Stimulated activated CD8-positive, alpha-beta memory T cell treated with anti-CD3 and anti-CD28 coated beads, Interleukin-7, amount 100 ng/mL, for 4 hours (primary cell): Measurements from ENCODE around the gene TRABD.
A peak's percentile ranks its signal among the peaks of the same experiment; 100 is the strongest.

Experiments used
- DNase-seq, 2 donors: peaks; one replicate each; pipeline ENCODE4 v3.0.0-alpha.2; 2020; ENCODE audit warnings: low read depth in 2 of 2

Gene TRABD

DNA sequence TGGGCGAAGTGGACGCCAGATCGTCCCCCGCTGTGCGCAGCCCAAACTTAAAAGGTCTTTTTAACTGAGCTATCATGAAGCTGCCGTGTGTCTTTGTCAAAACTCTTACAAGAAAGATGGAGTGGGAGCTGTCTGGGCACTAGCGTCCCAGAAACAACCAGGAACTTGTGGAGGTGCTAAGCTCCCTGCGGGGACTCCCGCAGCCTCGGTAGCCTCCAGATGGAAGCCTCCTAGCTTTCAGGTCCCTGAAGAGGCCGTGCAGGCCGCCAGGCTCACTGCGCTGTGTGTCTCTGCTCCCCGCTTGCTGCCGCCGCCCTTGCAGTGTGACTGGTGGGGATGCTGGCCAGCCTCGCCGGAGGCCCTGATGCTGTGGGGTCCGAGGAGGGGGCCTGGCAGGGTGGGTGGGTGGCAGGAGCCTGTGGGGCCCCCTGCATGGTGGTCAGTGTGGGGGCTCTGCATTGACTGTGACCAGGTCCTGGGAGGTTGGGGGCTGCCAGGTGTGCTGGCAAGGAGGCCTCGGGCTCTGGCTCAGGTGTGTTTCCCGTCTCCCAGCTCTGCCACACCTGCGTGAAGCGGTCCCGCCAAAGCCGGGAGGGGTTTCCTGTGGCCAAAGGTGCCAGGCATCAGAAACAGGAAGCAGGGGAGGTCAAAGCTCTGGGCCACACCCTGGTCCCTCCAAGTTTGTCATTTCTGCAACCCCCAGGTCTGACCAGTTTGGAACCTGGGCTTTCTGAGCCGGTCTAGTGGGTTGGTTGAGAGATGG is 1.2 kb downstream of the TRABD start:
- DNase-seq: no peak

DNA sequence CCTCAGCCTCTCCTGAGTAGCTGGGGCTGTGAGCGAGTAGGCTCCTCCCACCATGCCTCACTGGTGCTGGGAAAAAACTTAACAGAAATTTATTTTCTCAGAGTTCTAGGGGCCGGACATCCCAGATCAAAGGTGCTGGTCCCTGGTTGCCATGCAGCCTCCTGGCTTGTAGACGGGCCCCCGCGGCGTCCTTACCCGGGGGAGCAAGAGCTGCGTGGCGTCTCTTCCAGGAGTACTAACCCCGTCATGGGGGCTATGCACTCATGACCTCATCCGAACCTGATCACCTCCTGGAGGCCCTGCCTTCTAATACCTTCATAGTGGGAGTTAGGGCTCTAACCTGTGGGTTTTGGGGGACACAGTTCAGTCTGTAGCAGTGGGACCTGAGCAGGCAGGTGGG is 2.6 kb downstream of the TRABD start:
- no peak for DNase-seq

- no peak for DNase-seq
These were observed 3.6 kb downstream of the TRABD start for GRCh38 chr22:50189184-50189848.

DNA sequence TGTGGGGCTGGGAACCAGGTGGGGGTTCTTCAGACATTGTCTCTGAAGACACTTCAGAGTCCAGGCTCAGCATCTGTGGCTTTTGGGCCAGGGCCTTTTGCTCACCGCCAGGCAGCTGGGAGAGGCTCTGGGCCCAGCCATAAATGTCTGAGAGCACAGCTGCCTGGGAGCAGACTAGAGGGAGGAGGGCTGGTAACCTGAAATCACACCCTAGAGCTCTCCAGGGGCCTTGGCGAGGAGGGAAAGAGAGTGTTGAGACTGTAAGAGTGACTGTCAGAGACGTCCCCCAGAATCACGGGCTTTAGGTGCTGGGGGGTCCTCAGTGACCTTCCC is 4.1 kb downstream of the TRABD start:
- DNase-seq: no peak

- peak; percentile 44 to 75 for DNase-seq
These were observed 4.6 kb downstream of the TRABD start for GRCh38 chr22:50190182-50190940.

GRCh38 chr22:50190941-50191741 is 5.4 kb downstream of the TRABD start:
- peak; percentile 65 to 67 for DNase-seq

GRCh38 chr22:50192436-50193204 is 6.9 kb downstream of the TRABD start:
- DNase-seq: no peak

GRCh38 chr22:50193621-50194020 is 7.9 kb downstream of the TRABD start:
- no peak for DNase-seq

DNA sequence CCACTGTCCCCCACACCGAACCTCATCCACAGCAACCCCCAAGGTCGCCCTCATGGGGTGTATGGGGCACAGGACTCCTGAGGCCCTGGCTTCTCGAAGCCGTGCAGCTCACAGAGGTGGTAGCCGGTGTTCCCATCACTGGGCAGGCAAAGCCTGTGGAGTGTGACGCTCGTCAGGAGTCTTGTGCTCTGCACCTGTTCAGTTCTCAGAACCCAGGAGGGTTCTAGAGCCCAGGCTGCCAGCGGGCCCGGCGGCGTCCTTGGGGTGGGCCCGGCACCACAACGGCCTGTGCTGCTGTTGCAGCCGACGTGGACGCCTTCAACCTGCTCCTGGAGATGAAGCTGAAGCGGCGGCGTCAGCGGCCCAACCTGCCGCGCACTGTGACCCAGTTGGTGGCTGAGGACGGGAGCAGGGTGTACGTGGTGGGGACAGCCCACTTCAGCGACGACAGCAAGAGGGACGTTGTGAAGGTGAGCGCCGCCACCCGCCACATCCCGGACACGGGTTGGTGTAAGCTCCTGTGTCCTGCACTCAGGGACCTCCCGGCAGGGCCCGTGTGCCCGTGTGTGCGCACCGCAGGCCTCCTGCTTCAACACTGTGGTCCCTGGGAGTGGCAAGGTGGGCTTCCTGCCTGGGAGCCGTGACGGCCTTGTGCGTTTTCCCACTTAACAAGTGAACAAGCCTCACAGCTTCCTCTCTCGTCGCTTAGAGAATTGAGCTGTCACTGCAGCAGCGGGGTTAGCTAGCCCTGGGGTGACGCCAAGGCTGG is 8.5 kb downstream of the TRABD start:
- no peak for DNase-seq

DNA sequence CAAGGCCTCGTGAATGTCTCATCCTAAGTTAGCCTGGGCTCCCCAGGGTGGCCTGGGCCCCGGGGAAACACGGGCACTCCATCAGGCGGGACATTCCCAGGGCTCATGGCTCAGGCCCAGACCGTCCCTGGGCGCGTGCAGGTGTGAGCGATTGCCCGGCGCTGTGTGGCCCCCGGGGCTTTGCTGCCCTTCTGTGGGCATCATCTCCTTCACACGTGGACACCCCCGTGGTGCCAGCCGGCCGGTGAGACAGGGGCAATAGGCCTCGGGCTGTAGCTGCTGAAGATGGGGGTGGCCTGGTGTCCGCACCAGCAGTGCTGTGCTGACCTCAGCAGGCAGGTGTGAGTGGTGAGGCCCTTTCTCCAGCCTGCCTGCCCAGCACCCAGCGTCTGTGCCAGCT is 10.5 kb downstream of the TRABD start:
- DNase-seq: no peak

GRCh38 chr22:50197000-50197800 is 11.5 kb downstream of the TRABD start:
- DNase-seq: no peak

DNA sequence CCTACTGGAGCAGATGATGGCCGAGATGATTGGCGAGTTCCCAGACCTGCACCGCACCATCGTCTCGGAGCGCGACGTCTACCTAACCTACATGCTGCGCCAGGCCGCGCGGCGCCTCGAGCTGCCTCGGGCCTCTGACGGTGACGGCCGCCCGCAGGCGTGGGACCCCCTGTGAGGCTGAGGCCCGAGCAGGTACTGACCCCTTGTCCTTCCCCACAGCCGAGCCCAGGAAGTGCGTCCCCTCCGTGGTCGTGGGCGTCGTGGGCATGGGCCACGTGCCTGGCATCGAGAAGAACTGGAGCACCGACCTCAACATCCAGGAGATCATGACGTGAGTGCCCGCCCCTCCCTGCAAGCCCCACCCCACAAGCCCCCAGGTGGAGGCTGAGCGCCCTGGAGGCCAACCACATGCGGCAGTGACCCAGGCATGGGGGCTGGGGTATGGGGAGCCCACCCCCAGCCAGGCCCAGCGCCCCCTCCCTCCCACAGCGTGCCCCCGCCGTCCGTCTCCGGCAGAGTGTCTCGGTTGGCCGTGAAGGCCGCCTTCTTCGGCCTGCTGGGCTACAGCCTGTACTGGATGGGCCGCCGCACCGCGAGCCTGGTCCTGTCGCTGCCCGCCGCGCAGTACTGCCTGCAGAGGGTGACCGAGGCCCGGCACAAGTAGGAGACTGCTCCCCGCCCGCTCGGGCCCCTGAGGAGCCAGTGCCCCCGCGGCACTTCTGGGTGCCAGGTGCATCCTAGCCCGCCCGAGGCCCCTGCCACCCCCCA is 12.3 kb downstream of the TRABD start:
- no peak for DNase-seq

GRCh38 chr22:50198624-50199017 is 12.9 kb downstream of the TRABD start:
- DNase-seq: no peak

DNA sequence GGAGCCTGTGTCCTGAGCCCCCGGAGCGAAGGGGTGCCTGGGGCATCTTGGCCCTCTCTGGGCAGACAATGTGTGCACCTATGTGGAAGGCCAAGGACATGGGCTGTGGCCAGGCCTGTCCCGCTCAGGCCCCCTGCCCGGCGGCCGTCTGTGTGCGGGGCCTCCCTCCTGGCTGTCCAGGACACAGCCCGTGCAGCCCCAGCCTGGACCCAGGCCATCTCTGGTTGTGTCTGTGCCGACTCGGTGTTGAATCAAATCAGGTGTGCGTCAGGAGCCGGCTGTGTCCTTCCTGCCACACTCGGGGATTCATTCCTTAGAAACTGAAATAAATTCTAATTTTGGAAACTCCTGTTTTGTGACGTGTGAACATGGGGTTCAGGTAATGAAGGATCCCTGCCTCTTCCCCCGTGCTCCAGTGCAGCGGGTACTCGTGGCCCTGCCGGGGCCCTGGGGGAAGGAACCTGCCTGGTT is 13.6 kb downstream of the TRABD start:
- no peak for DNase-seq

- DNase-seq: no peak
These were observed 14.2 kb downstream of the TRABD start for GRCh38 chr22:50199829-50200460.

- peak; percentile 76 to 88 for DNase-seq
These were observed 14.9 kb downstream of the TRABD start, which contains the start of gene SELENOO for GRCh38 chr22:50200461-50201190. SELENOO (plus strand) TSS chr22:50201011; CDS start chr22:50201037, 26 bp downstream.
